ENCODE data around the gene FOXN1.

FOXN1 gene

GRCh38 chr17:28503420-28503819 lies 2.7 kb upstream of the FOXN1 start:
- no peaks in the 10 kb centered on the region for H3K4me1 ChIP-seq (ENCODE audit: control insufficient read depth in 1 of 2, insufficient read depth in 2 of 2, low read length in 2 of 2)
- H3K27ac ChIP-seq (ENCODE audit: low read length) = no peak overlapping the region
- H3K9me3 ChIP-seq (ENCODE audit: control insufficient read depth in 1 of 2, low read length in 2 of 2) = no peaks in the 10 kb centered on the region
- H3K36me3 ChIP-seq (ENCODE audit: control insufficient read depth in 1 of 2, insufficient read depth in 2 of 2, low read length in 2 of 2) = no peaks in the 10 kb centered on the region
- peaks cover 2% of the 10 kb centered on the region for H3K27me3 ChIP-seq (ENCODE audit: low read depth, low read length)
- H3K4me3 ChIP-seq (ENCODE audit: low read depth in 1 of 2, low read length in 2 of 2) = no peak overlapping the region

GRCh38 chr17:28506763-28507487 lies 777 bp downstream of the FOXN1 start:
- no peaks in the 10 kb centered on the region for H3K36me3 ChIP-seq (ENCODE audit: control insufficient read depth in 1 of 2, insufficient read depth in 2 of 2, low read length in 2 of 2)
- no peaks in the 10 kb centered on the region for H3K9me3 ChIP-seq (ENCODE audit: control insufficient read depth in 1 of 2, low read length in 2 of 2)
- H3K27ac ChIP-seq (ENCODE audit: low read length) = no peak overlapping the region
- H3K4me1 ChIP-seq (ENCODE audit: control insufficient read depth in 1 of 2, insufficient read depth in 2 of 2, low read length in 2 of 2) = no peaks in the 10 kb centered on the region
- H3K27me3 ChIP-seq (ENCODE audit: low read depth, low read length) = peaks cover 17% of the 10 kb centered on the region
- no peak overlapping the region for H3K4me3 ChIP-seq (ENCODE audit: low read depth in 1 of 2, low read length in 2 of 2)

GRCh38 chr17:28507567-28508203 lies 1.5 kb downstream of the FOXN1 start:
- H3K4me1 ChIP-seq (ENCODE audit: control insufficient read depth in 1 of 2, insufficient read depth in 2 of 2, low read length in 2 of 2) = no peaks in the 10 kb centered on the region
- no peak overlapping the region for H3K27ac ChIP-seq (ENCODE audit: low read length)
- H3K9me3 ChIP-seq (ENCODE audit: control insufficient read depth in 1 of 2, low read length in 2 of 2) = no peaks in the 10 kb centered on the region
- peaks cover 22% of the 10 kb centered on the region for H3K27me3 ChIP-seq (ENCODE audit: low read depth, low read length)
- H3K36me3 ChIP-seq (ENCODE audit: control insufficient read depth in 1 of 2, insufficient read depth in 2 of 2, low read length in 2 of 2) = no peaks in the 10 kb centered on the region
- no peak overlapping the region for H3K4me3 ChIP-seq (ENCODE audit: low read depth in 1 of 2, low read length in 2 of 2)

GRCh38 chr17:28508211-28508724 lies 2.1 kb downstream of the FOXN1 start:
- no peak overlapping the region for H3K27ac ChIP-seq (ENCODE audit: low read length)
- H3K27me3 ChIP-seq (ENCODE audit: low read depth, low read length) = peaks cover 22% of the 10 kb centered on the region

GRCh38 chr17:28509789-28510188 lies 3.6 kb downstream of the FOXN1 start:
- Histone ChIP-seq H3K27ac (ENCODE audit: low read length) (no peak overlapping the region), H3K4me1 (ENCODE audit: control insufficient read depth in 1 of 2, insufficient read depth in 2 of 2, low read length in 2 of 2) (no peaks in the 10 kb centered on the region), H3K36me3 (ENCODE audit: control insufficient read depth in 1 of 2, insufficient read depth in 2 of 2, low read length in 2 of 2) (no peaks in the 10 kb centered on the region), H3K27me3 (ENCODE audit: low read depth, low read length) (peaks cover 22% of the 10 kb centered on the region), H3K9me3 (ENCODE audit: control insufficient read depth in 1 of 2, low read length in 2 of 2) (no peaks in the 10 kb centered on the region), H3K4me3 (ENCODE audit: low read depth in 1 of 2, low read length in 2 of 2) (no peak overlapping the region)

More at GRCh38 chr17:28508211-28508724, 2.1 kb downstream of the FOXN1 start:
- no peaks in the 10 kb centered on the region for H3K36me3 ChIP-seq (ENCODE audit: control insufficient read depth in 1 of 2, insufficient read depth in 2 of 2, low read length in 2 of 2)
- no peak overlapping the region for H3K4me3 ChIP-seq (ENCODE audit: low read depth in 1 of 2, low read length in 2 of 2)
- H3K4me1 ChIP-seq (ENCODE audit: control insufficient read depth in 1 of 2, insufficient read depth in 2 of 2, low read length in 2 of 2) = no peaks in the 10 kb centered on the region
- no peaks in the 10 kb centered on the region for H3K9me3 ChIP-seq (ENCODE audit: control insufficient read depth in 1 of 2, low read length in 2 of 2)

GRCh38 chr17:28511858-28512461 lies 5.8 kb downstream of the FOXN1 start:
- no peak overlapping the region for H3K27ac ChIP-seq (ENCODE audit: low read length)
- no peaks in the 10 kb centered on the region for H3K4me1 ChIP-seq (ENCODE audit: control insufficient read depth in 1 of 2, insufficient read depth in 2 of 2, low read length in 2 of 2)
- no peaks in the 10 kb centered on the region for H3K9me3 ChIP-seq (ENCODE audit: control insufficient read depth in 1 of 2, low read length in 2 of 2)
- H3K27me3 ChIP-seq (ENCODE audit: low read depth, low read length) = peaks cover 22% of the 10 kb centered on the region
- H3K36me3 ChIP-seq (ENCODE audit: control insufficient read depth in 1 of 2, insufficient read depth in 2 of 2, low read length in 2 of 2) = no peaks in the 10 kb centered on the region
- H3K4me3 ChIP-seq (ENCODE audit: low read depth in 1 of 2, low read length in 2 of 2) = no peak overlapping the region

GRCh38 chr17:28513476-28513875 lies 7.3 kb downstream of the FOXN1 start:
- peaks cover 19% of the 10 kb centered on the region for H3K27me3 ChIP-seq (ENCODE audit: low read depth, low read length)
- H3K36me3 ChIP-seq (ENCODE audit: control insufficient read depth in 1 of 2, insufficient read depth in 2 of 2, low read length in 2 of 2) = no peaks in the 10 kb centered on the region
- H3K4me3 ChIP-seq (ENCODE audit: low read depth in 1 of 2, low read length in 2 of 2) = no peak overlapping the region
- H3K9me3 ChIP-seq (ENCODE audit: control insufficient read depth in 1 of 2, low read length in 2 of 2) = no peaks in the 10 kb centered on the region
- no peak overlapping the region for H3K27ac ChIP-seq (ENCODE audit: low read length)
- no peaks in the 10 kb centered on the region for H3K4me1 ChIP-seq (ENCODE audit: control insufficient read depth in 1 of 2, insufficient read depth in 2 of 2, low read length in 2 of 2)

GRCh38 chr17:28514561-28515002 lies 8.4 kb downstream of the FOXN1 start:
- H3K9me3 ChIP-seq (ENCODE audit: control insufficient read depth in 1 of 2, low read length in 2 of 2) = no peaks in the 10 kb centered on the region
- no peaks in the 10 kb centered on the region for H3K36me3 ChIP-seq (ENCODE audit: control insufficient read depth in 1 of 2, insufficient read depth in 2 of 2, low read length in 2 of 2)
- no peaks in the 10 kb centered on the region for H3K4me1 ChIP-seq (ENCODE audit: control insufficient read depth in 1 of 2, insufficient read depth in 2 of 2, low read length in 2 of 2)
- H3K4me3 ChIP-seq (ENCODE audit: low read depth in 1 of 2, low read length in 2 of 2) = no peak overlapping the region
- H3K27ac ChIP-seq (ENCODE audit: low read length) = no peak overlapping the region
- peaks cover 11% of the 10 kb centered on the region for H3K27me3 ChIP-seq (ENCODE audit: low read depth, low read length)

GRCh38 chr17:28515518-28515917 lies 9.4 kb downstream of the FOXN1 start:
- peaks cover 9% of the 10 kb centered on the region for H3K27me3 ChIP-seq (ENCODE audit: low read depth, low read length)
- H3K9me3 ChIP-seq (ENCODE audit: control insufficient read depth in 1 of 2, low read length in 2 of 2) = no peaks in the 10 kb centered on the region
- H3K4me3 ChIP-seq (ENCODE audit: low read depth in 1 of 2, low read length in 2 of 2) = no peak overlapping the region
- H3K4me1 ChIP-seq (ENCODE audit: control insufficient read depth in 1 of 2, insufficient read depth in 2 of 2, low read length in 2 of 2) = no peaks in the 10 kb centered on the region
- no peak overlapping the region for H3K27ac ChIP-seq (ENCODE audit: low read length)
- no peaks in the 10 kb centered on the region for H3K36me3 ChIP-seq (ENCODE audit: control insufficient read depth in 1 of 2, insufficient read depth in 2 of 2, low read length in 2 of 2)

GRCh38 chr17:28518132-28518531 lies 12.0 kb downstream of the FOXN1 start:
- Histone ChIP-seq H3K36me3 (ENCODE audit: control insufficient read depth in 1 of 2, insufficient read depth in 2 of 2, low read length in 2 of 2) (no peaks in the 10 kb centered on the region), H3K4me1 (ENCODE audit: control insufficient read depth in 1 of 2, insufficient read depth in 2 of 2, low read length in 2 of 2) (no peaks in the 10 kb centered on the region), H3K27ac (ENCODE audit: low read length) (no peak overlapping the region)

GRCh38 chr17:28518578-28518977 lies 12.4 kb downstream of the FOXN1 start:
- Histone ChIP-seq H3K27ac (ENCODE audit: low read length) (no peak overlapping the region), H3K4me3 (ENCODE audit: low read depth in 1 of 2, low read length in 2 of 2) (no peak overlapping the region), H3K27me3 (ENCODE audit: low read depth, low read length) (no peaks in the 10 kb centered on the region), H3K4me1 (ENCODE audit: control insufficient read depth in 1 of 2, insufficient read depth in 2 of 2, low read length in 2 of 2) (no peaks in the 10 kb centered on the region), H3K9me3 (ENCODE audit: control insufficient read depth in 1 of 2, low read length in 2 of 2) (no peaks in the 10 kb centered on the region), H3K36me3 (ENCODE audit: control insufficient read depth in 1 of 2, insufficient read depth in 2 of 2, low read length in 2 of 2) (no peaks in the 10 kb centered on the region)

More at GRCh38 chr17:28518132-28518531, 12.0 kb downstream of the FOXN1 start:
- Histone ChIP-seq H3K9me3 (ENCODE audit: control insufficient read depth in 1 of 2, low read length in 2 of 2) (no peaks in the 10 kb centered on the region), H3K27me3 (ENCODE audit: low read depth, low read length) (no peaks in the 10 kb centered on the region), H3K4me3 (ENCODE audit: low read depth in 1 of 2, low read length in 2 of 2) (no peak overlapping the region)
